Astrocyte of the cerebellum (primary cell): ENCODE measurements around the gene KIF15.

ENCODE experiments used
- DNase-seq: peaks from one replicate; pipeline ENCODE4 v3.0.0-alpha.2; 2011; ENCODE audit warnings: low read depth
- H3K4me3 ChIP-seq: 2 replicates; pipeline ENCODE4 v1.5.1; 2011; ENCODE audit warnings: mild to moderate bottlenecking, low read depth, low read length, moderate library complexity
- in situ Hi-C: cut with HindIII; loops from 2 replicates; pipeline ENCODE4 v1.10.0; 2017; ENCODE audit warnings: low sequenced_read_pairs
- TF ChIP-seq, protein P1 (sequence below): IDR thresholded peaks from 2 replicates; pipeline ENCODE4 v1.5.1; 2012; ENCODE audit warnings: low read length, low read depth, moderate library complexity, mild to moderate bottlenecking; ENCODE audit errors: missing control alignments

Gene KIF15

GRCh38 chr3:44875596-44875995 lies 114.0 kb downstream of the KIF15 start:
- H3K4me3 ChIP-seq = no peak overlapping the region
- DNase-seq = no peak
- TF ChIP-seq, protein P1, sequence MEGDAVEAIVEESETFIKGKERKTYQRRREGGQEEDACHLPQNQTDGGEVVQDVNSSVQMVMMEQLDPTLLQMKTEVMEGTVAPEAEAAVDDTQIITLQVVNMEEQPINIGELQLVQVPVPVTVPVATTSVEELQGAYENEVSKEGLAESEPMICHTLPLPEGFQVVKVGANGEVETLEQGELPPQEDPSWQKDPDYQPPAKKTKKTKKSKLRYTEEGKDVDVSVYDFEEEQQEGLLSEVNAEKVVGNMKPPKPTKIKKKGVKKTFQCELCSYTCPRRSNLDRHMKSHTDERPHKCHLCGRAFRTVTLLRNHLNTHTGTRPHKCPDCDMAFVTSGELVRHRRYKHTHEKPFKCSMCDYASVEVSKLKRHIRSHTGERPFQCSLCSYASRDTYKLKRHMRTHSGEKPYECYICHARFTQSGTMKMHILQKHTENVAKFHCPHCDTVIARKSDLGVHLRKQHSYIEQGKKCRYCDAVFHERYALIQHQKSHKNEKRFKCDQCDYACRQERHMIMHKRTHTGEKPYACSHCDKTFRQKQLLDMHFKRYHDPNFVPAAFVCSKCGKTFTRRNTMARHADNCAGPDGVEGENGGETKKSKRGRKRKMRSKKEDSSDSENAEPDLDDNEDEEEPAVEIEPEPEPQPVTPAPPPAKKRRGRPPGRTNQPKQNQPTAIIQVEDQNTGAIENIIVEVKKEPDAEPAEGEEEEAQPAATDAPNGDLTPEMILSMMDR = no peak
- in situ Hi-C loops = no loop called here

DNA sequence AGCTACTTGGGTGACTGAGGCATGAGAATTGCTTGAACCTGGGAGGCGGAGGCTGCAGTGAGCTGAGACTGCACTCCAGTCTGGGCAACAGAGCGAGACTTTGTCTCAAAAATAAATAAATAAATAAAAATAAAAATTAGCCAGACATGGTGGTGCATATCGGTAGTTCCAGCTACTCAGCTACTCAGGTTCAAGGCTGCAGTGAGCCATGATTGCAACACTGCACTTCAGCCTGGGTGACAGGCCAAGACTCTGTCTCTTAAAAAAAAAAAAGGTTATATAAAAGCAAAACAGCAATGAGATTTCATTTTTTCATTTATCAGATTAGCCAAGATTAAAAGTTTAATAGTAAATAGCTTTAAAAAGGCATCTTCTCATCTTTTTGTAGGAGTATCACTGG lies 115.7 kb downstream of the KIF15 start:
- H3K4me3 ChIP-seq = no peak overlapping the region
- TF ChIP-seq, protein P1 = no peak
- DNase-seq = no peak
- in situ Hi-C loops = no loop called here

GRCh38 chr3:44880284-44880683 lies 118.7 kb downstream of the KIF15 start:
- H3K4me3 ChIP-seq = no peak overlapping the region
- TF ChIP-seq, protein P1 = no peak
- no peak for DNase-seq
- in situ Hi-C loops = loop anchor here (5.0 kb wide), 1 partner anchor 68 kb away; no protein-coding TSS in a partner anchor

DNA sequence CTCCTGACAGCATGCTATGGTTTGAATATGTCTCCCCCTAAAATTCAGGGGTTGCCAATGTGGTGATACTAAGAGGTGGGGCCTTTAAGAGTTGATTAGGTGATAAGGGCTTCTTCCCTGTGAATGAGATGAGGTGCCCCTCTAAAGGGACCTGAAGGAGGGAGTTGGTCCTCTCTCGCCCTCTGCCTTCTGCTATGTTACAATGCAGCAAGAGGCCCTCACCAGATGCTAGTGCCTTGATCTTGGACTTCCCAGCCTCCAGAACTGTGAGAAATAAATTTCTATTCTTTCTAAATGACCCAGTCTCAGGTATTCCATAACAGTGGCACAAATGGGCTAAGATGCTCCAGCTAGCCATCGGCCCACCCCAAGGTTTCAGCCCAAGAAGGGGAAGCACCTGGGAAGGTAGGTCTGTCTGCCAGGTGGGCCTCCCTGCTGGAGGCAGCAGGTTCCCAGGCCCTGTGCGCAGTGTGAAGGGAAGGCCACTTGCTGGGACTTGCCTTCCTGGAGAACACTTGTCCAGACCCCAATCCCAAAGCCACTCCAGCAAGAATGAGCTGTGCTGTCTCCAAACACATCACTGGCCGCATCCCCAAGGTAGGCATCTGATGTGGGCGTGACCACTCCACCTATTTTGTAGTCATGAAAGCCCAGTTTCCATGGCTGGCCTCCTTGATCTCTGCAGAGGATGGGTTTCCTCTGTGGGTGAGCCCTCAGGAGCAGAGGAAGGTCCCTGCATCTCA lies 121.8 kb downstream of the KIF15 start:
- TF ChIP-seq, protein P1 = no peak
- in situ Hi-C loops = loop anchor here (5.0 kb wide), 1 partner anchor 71 kb away; no protein-coding TSS in a partner anchor
- H3K4me3 ChIP-seq = no peak overlapping the region
- no peak for DNase-seq

DNA sequence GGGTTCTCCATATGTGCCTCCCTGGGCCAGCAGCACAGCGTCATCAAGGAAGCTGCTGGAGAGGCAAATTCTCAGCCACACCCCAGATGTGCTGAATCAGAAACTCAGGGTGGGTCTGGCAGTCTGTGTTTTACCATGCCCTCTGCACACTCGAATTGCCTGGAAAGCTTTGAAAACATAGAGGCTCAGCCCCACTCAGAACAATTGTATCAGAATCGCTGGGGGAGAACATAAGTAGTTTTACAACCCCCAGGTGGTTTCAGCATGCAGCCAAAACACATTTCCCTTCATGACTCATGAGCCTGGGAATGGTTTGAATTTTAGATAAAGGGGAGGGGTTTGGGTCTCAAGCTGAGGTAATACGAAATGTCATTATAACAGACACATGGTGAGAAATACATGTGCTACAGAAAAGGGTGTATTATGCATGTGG lies 122.4 kb downstream of the KIF15 start:
- TF ChIP-seq, protein P1 = no peak
- no peak overlapping the region for H3K4me3 ChIP-seq
- in situ Hi-C loops = loop anchor here (5.0 kb wide), 1 partner anchor 72 kb away; no protein-coding TSS in a partner anchor
- DNase-seq = peak; percentile 99

DNA sequence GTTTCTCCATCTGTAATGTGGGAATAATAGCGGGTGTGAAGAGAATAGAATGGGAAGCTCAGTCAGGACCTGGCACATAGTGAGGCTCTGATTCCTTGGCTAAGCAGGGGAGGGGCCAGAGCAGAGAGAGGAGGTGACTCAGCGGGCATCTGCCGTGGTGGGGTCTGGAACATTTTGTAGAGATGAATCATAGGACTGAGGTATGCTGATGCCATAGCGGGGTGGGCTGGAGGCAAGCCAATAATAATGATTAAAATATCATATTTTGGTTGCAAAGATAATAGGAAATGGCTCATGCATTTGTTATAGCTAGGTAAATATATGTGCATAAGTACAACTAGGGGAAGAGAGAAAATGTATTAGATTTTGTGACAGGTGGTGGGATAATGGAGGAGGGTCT lies 124.0 kb downstream of the KIF15 start:
- in situ Hi-C loops = no loop called here
- H3K4me3 ChIP-seq = no peak overlapping the region
- TF ChIP-seq, protein P1 = no peak
- peak; percentile 92 for DNase-seq
